Left forelimb (tissue), 1 donor: ENCODE measurements around the gene RNF32.
"Not testable (repeated sequence)": the region's sequence is repeated elsewhere in the genome, so short reads cannot be mapped to it uniquely, and the experiment has no call there.

Experiments
- DNase-seq: peaks from one replicate; pipeline ENCODE4 v3.0.0-alpha.2; 2018; ENCODE audit warnings: low spot score

Gene RNF32

GRCh38 chr7:156642306-156643045 lies 1.9 kb downstream of the RNF32 start:
- no peak for DNase-seq

- DNase-seq = not testable (repeated sequence)
Measured at GRCh38 chr7:156647330-156647729, 6.8 kb downstream of the RNF32 start.

- no peak for DNase-seq
Measured at GRCh38 chr7:156650042-156650441, 9.5 kb downstream of the RNF32 start.

DNA sequence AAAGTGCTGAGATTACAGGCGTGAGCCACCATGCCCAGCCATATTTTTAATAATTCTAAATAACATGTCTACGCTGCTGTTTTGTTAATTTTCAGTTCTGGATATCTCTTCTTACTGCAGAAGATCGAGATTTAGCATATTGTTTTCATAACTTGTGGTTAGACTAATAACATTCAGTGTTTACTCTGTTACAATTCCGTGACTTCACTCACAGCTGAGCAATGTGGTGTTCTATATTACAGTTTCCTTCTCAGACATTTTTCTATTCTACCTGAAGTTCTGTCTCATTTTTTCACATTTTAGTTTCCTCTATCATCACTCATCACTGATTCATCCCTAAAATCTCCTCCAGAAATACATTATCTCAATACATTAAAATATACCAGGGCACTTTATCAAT lies 10.9 kb downstream of the RNF32 start:
- no peak for DNase-seq

GRCh38 chr7:156652886-156653568 lies 12.5 kb downstream of the RNF32 start:
- DNase-seq = no peak

GRCh38 chr7:156654511-156655234 lies 14.1 kb downstream of the RNF32 start:
- no peak for DNase-seq

- DNase-seq = no peak
Measured at GRCh38 chr7:156655251-156655650, 14.7 kb downstream of the RNF32 start.

- DNase-seq = no peak
Measured at GRCh38 chr7:156655983-156656382, 15.4 kb downstream of the RNF32 start.

DNA sequence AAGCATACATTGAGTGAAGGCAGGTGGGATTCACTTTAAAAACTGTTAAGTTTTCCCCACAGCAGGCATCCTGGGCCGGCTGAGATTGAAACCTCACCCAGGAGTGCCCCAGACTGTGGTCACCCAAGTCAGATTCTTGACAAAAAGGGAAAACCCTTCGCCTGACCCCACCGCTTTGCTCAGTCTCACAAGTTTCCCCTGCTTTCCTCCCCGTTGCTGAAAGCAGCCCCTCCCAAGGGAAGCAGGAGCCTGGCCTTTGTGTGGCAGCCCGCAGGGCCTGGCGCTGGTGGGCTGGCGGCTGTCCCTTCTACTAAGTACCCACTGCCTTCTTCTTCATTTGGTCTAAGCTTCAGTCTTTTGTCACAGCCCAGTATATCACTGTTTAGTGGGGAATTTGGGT lies 16.0 kb downstream of the RNF32 start:
- DNase-seq = no peak

DNA sequence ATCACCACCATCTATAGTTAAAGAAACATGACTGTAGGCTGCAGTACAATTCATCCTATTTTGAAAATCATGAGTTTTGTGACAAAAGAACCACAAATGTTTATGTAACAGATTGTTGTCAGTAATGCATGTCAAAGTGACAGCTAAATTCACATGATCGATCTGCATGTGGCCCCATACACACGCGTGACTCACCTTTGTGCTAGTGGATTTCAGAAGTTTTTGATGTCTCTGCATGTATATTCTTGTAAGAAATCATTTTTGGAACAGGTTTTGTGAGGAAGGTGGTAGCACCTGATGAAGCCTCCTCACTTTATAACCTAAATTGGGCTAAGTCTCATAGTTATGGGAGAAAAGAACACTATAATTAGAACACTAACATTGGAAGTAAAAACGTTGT lies 17.1 kb downstream of the RNF32 start:
- DNase-seq = no peak

GRCh38 chr7:156659203-156659602 lies 18.6 kb downstream of the RNF32 start:
- DNase-seq = no peak

DNA sequence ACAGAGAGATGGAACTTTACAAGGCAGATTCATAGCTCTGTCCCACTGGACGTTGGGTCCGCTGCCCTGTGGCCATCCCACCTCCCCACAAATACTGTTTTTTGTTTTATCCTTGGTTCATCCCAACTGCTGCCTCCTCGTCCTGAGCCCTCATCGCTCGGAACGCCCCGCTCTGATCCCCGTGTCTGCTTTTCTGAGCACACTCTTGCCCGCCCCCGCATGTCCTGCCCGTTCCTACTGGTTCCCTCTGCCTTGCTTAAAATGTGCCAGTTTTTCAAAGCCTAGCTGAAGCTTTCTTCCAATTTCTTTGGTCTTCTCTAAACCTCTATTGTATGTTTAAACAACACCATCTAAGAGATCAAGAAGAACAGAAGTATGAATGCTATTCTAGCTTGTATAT lies 19.4 kb downstream of the RNF32 start:
- no peak for DNase-seq

DNA sequence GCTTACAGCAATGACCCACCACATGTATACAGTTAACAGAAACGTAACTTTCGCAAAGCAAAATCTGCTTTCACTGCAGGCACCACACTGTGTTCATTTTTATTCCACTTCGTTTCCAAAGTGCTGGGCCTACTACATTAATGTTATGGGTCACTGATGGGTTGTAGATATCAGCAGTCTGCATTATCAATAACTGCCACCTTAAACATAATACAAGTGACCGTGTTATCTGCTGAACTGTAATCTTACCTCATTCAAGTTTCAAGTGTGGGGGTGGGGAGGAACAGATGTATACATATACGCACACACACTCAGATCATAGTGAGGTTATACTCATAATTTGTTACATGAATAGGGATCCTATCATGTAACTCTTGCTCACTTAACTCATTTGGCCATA lies 21.1 kb downstream of the RNF32 start:
- DNase-seq = no peak

- no peak for DNase-seq
Measured at GRCh38 chr7:156662277-156662676, 21.7 kb downstream of the RNF32 start.

DNA sequence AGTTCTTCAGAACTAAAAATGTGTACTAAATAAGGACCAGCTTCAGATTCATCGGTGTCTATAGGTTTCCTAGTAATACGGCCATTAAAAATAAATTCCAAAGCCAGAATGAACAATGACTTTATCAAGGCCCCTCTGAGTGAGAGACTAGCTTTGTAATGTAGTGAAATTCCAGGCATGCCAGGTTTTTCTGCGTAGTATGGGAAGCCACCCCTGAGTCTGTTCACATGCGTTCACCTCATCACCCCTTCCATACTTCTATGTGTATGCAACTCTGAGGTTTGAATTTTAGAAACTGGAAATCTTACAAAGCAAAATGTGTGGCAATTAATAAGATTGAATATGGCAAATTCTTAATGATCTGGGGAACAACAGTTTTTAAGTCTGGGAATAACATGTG lies 24.5 kb downstream of the RNF32 start:
- no peak for DNase-seq

GRCh38 chr7:156666368-156667109 lies 26.0 kb downstream of the RNF32 start:
- no peak for DNase-seq

DNA sequence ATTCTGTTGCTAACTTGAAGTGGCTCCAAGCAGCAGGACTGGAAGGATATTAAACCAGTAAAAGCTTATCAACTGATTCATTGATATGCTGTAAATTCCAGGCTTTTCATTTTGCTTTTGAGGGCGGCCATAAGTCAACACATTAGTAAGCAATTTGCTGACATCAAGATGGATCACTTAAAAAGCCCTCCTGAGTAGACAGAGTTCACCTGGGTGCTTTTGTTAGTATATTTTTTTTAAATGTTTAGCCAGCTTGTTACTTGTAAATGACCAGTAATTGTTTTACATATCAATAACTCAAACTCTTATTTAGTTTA lies 26.5 kb downstream of the RNF32 start:
- no peak for DNase-seq

- no peak for DNase-seq
Measured at GRCh38 chr7:156668130-156668741, 27.7 kb downstream of the RNF32 start.

DNA sequence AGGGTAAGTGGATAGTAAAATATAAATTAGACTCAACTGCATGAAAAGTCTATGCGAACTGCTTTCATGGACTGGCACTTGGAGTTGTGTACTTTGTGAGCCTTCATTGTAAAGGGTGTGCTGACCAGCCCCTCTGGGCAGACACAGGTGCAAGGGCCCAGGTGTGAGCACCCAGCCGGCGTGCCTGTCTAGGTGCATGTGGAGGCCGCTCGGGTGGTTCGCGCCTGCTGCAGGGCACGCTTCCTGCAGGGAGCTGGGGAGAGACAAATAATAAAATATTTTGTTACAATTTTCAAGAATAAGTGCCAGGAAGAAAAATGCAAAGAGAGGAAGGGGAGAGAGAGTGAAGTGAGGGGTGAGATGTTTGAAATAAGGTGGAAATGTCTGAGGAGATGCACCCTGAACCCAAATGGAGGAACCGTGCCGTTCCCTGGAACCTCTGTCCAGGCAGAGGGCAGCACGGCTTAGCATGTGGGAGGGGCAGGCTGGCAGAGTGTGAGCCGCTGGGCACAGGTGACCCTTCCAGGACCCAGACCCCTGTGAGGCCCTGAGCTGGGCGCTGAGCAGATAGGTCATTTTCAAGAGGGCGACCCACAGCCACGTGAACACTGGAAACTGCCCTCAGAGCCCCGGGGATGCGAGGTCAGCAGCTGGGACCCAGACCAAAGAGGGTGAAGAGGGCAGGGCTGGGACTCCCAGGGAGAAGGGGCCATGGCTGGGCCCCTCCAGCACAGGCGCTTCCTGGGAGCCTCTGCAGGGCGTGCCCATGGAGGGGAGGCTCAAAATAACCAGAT lies 28.7 kb downstream of the RNF32 start:
- no peak for DNase-seq

GRCh38 chr7:156673454-156673853 lies 32.9 kb downstream of the RNF32 start:
- no peak for DNase-seq

DNA sequence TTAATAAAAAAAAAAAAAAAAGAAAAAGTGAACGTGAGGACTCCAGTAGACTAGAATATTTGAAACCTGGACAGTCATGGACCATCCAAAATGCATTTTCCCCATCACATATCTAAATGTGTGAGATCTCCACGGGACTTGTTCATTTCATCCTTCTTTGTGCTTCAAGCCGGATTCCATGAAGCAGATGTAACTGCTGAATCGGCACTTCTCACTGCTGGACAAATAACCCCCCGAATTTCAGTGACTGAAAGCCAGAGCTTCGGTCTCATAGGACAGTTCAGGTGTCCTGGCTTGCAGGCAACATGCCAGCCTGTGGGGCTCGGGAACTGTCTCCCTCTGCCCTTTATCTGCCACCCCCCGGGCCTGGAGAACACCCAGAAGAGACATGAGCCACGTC lies 33.3 kb downstream of the RNF32 start:
- no peak for DNase-seq
